Suprapubic skin (tissue), 4 donors: ENCODE measurements around the gene MOSMO. TPM values are rescaled to one million over a fixed set of nuclear protein-coding genes. Genes with fewer than 3 reads are reported as not detected.

Experiments used
- DNase-seq, 2 donors: peaks; one replicate each; pipeline ENCODE4 v3.0.0-alpha.2; 2019; ENCODE audit warnings: low spot score in 2 of 2
- H3K27ac ChIP-seq: fragments of 200-600 bp; sonication (generic); one replicate; pipeline ENCODE4 v1.5.1; 2019
- H3K27me3 ChIP-seq: fragments of 200-600 bp; sonication (generic); one replicate; pipeline ENCODE4 v1.5.1; 2019
- H3K36me3 ChIP-seq: fragments of 200-600 bp; sonication (generic); one replicate; pipeline ENCODE4 v1.5.1; 2019
- H3K4me1 ChIP-seq: fragments of 200-600 bp; sonication (generic); one replicate; pipeline ENCODE4 v1.5.1; 2019
- H3K4me3 ChIP-seq: fragments of 200-600 bp; sonication (generic); one replicate; pipeline ENCODE4 v1.5.1; 2019; ENCODE audit warnings: mild to moderate bottlenecking
- H3K9me3 ChIP-seq: fragments of 200-600 bp; sonication (generic); one replicate; pipeline ENCODE4 v1.5.1; 2019
- CTCF ChIP-seq, 2 donors: fragments of 200-600 bp in 1 of 2; fragments of 450-650 bp in 1 of 2; sonication (generic) in 1 of 2; IDR thresholded peaks; one replicate each; pipeline ENCODE4 v1.5.1; 2016 to 2019; ENCODE audit warnings: antibody characterized with exemption in 2 of 2, mild to moderate bottlenecking in 1 of 2, moderate library complexity in 1 of 2
- EP300 ChIP-seq: sonication (generic); formaldehyde crosslinking; IDR thresholded peaks from one replicate; pipeline ENCODE4 v1.6.1; 2017; ENCODE audit warnings: antibody characterized with exemption
- POLR2A ChIP-seq, 2 donors: fragments of 450-650 bp; IDR thresholded peaks; one replicate each; pipeline ENCODE4 v1.6.1; 2017; ENCODE audit warnings: antibody characterized with exemption in 2 of 2, mild to moderate bottlenecking in 2 of 2, moderate library complexity in 2 of 2
- POLR2AphosphoS5 ChIP-seq, 3 donors: sonication (generic); formaldehyde crosslinking; IDR thresholded peaks; one replicate each; pipeline ENCODE4 v1.6.1; 2017; ENCODE audit warnings: antibody characterized with exemption in 3 of 3
- WGBS: methylation state at CpG from one replicate; pipeline ENCODE4 v1.1.5; 2018; 5-methylcytosine and 5-hydroxymethylcytosine counted together
- total RNA-seq, 4 donors: library from RNA; depleted of rRNA; stranded (reverse); fragments of >200 nt; gene quantifications; one replicate each; pipeline ENCODE4 v1.1.0, GENCODE V29; 2016

Gene MOSMO
- total RNA-seq, 4 donors from 2014 or later, result 11.9 to 32.7 (median 16.7) TPM

GRCh38 chr16:22130528-22130927, 122.6 kb downstream of the MOSMO start:
- no peak for TF ChIP-seq CTCF (IDR thresholded peaks at IDR 0.05)
- TF ChIP-seq EP300, result no peak
- no peak for TF ChIP-seq POLR2AphosphoS5 (IDR thresholded peaks at IDR 0.05)
- no peak for TF ChIP-seq POLR2A (IDR thresholded peaks at IDR 0.05)
- no peak overlapping the region for H3K27ac ChIP-seq
- no peaks in the 10 kb centered on the region for H3K9me3 ChIP-seq
- H3K4me3 ChIP-seq, result no peak overlapping the region
- no peaks in the 10 kb centered on the region for H3K36me3 ChIP-seq
- no peaks in the 10 kb centered on the region for H3K27me3 ChIP-seq
- no peaks in the 10 kb centered on the region for H3K4me1 ChIP-seq
- DNase-seq, result no peak

- no peak for TF ChIP-seq POLR2AphosphoS5 (IDR thresholded peaks at IDR 0.05)
- TF ChIP-seq CTCF (IDR thresholded peaks at IDR 0.05), result no peak
- no peak for TF ChIP-seq POLR2A (IDR thresholded peaks at IDR 0.05)
- no peak for TF ChIP-seq EP300
- Histone ChIP-seq H3K27me3 (no peaks in the 10 kb centered on the region), H3K9me3 (no peaks in the 10 kb centered on the region), H3K4me1 (no peaks in the 10 kb centered on the region), H3K27ac (no peak overlapping the region), H3K36me3 (no peaks in the 10 kb centered on the region), H3K4me3 (no peak overlapping the region)
- DNase-seq, result peak in 1 of 2 donors; percentile 25
- 82% methylated on average over 10 of the region's 10 CpGs for WGBS
These were observed 124.9 kb downstream of the MOSMO start for GRCh38 chr16:22132801-22133200.

Other genes with a start within 250 kb of the MOSMO start
- gene NPIPB4, start 150.4 kb upstream of the MOSMO start, total RNA-seq, result 100 to 1,000 TPM in 2 of 4 donors, 10 to 100 TPM in 2; 49.5 to 289 (median 118) TPM
- 100 to 1,000 TPM; 109 to 172 (median 139) TPM for gene UQCRC2, start 54.8 kb upstream of the MOSMO start, total RNA-seq
- not detected for gene PDZD9, start 7.0 kb upstream of the MOSMO start, total RNA-seq
- gene VWA3A, start 84.4 kb downstream of the MOSMO start, total RNA-seq, result 1 to 10 TPM in 1 of 4 donors, under 1 TPM in 2, not detected in 1; 0.21 to 1.2 (median 0.26) TPM
- gene SDR42E2, start 154.4 kb downstream of the MOSMO start, total RNA-seq, result not detected
- 100 to 1,000 TPM in 1 of 4 donors, 10 to 100 TPM in 3; 50.9 to 194 (median 73.8) TPM for gene EEF2K, start 198.2 kb downstream of the MOSMO start, total RNA-seq